A673 (cell line): ENCODE results near the gene DLEC1.

Source experiments
- EZH2 ChIP-seq: fragments of 200-600 bp; sonication (generic); IDR thresholded peaks from 2 replicates; pipeline ENCODE4 v1.6.1; 2017; ENCODE audit warnings: borderline replicate concordance, low read depth, mild to moderate bottlenecking, mixed read lengths, antibody characterized with exemption, low read length; ENCODE audit not compliant: poor library complexity, severe bottlenecking
- TF ChIP-seq, protein P1 (sequence below): fragments of 300-800, 200-600 bp; sonication (generic); conservative IDR thresholded peaks from 2 replicates; pipeline ENCODE4 v1.5.1; 2017; ENCODE audit warnings: low read depth, mild to moderate bottlenecking, antibody characterized with exemption, low read length, moderate library complexity, mixed read lengths

GRCh38 chr3:37992271-37993066 lies 46.5 kb upstream of the DLEC1 start:
- TF ChIP-seq, protein P1, sequence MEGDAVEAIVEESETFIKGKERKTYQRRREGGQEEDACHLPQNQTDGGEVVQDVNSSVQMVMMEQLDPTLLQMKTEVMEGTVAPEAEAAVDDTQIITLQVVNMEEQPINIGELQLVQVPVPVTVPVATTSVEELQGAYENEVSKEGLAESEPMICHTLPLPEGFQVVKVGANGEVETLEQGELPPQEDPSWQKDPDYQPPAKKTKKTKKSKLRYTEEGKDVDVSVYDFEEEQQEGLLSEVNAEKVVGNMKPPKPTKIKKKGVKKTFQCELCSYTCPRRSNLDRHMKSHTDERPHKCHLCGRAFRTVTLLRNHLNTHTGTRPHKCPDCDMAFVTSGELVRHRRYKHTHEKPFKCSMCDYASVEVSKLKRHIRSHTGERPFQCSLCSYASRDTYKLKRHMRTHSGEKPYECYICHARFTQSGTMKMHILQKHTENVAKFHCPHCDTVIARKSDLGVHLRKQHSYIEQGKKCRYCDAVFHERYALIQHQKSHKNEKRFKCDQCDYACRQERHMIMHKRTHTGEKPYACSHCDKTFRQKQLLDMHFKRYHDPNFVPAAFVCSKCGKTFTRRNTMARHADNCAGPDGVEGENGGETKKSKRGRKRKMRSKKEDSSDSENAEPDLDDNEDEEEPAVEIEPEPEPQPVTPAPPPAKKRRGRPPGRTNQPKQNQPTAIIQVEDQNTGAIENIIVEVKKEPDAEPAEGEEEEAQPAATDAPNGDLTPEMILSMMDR = no peak
- no peak for TF ChIP-seq EZH2
